Calu3 (cell line): Measurements from ENCODE around the gene LCOR. TPM values are rescaled to one million over a fixed set of nuclear protein-coding genes. Genes with fewer than 3 reads are reported as not detected.

Experiments used
- BruUV-seq: library from RNA; stranded (reverse); fragments of 400-500 nt; replicated peaks from 2 replicates; lab custom pipeline; 2021; lab: Mats Ljungman, UMichigan
- CTCF ChIA-PET: fragments of 300-600 bp; sonication (Branson Sonifier 250); formaldehyde crosslinking; loops from one replicate; lab custom pipeline; 2022; ENCODE audit warnings: antibody characterized with exemption; lab: Charles Lee
- DNase-seq: peaks from one replicate; pipeline ENCODE4 v3.0.0; 2022
- H3K27ac Mint-ChIP-seq: one replicate; pipeline ENCODE4 v1.8.0; 2022; ENCODE audit warnings: mixed read lengths; ENCODE audit not compliant: unreplicated experiment
- H3K27me3 Mint-ChIP-seq: one replicate; pipeline ENCODE4 v1.8.0; 2022; ENCODE audit warnings: mixed read lengths; ENCODE audit not compliant: unreplicated experiment
- H3K36me3 Mint-ChIP-seq: one replicate; pipeline ENCODE4 v1.8.0; 2022; ENCODE audit warnings: mild to moderate bottlenecking, moderate library complexity, mixed read lengths; ENCODE audit not compliant: insufficient read depth, unreplicated experiment
- H3K4me1 Mint-ChIP-seq: one replicate; pipeline ENCODE4 v1.8.0; 2022; ENCODE audit warnings: mild to moderate bottlenecking, low read depth, mixed read lengths; ENCODE audit not compliant: unreplicated experiment
- H3K4me3 Mint-ChIP-seq: one replicate; pipeline ENCODE4 v1.8.0; 2022; ENCODE audit warnings: mild to moderate bottlenecking, low read depth, moderate library complexity, mixed read lengths; ENCODE audit not compliant: unreplicated experiment
- H3K9me3 Mint-ChIP-seq: one replicate; pipeline ENCODE4 v1.8.0; 2022; ENCODE audit warnings: low read depth, mixed read lengths; ENCODE audit not compliant: unreplicated experiment
- intact Hi-C: fragments of 100-400 bp; cut with micrococcal nuclease; formaldehyde crosslinking; loops from one replicate; pipeline ENCODE4 v1.10.0; 2022; ENCODE audit not compliant: unreplicated experiment
- total RNA-seq: library from RNA; stranded (reverse); gene quantifications from 2 replicates; pipeline ENCODE4 v1.2.3, GENCODE V29; 2022
- TF ChIP-seq, protein P1 (sequence below): fragments of 200-600 bp; IDR thresholded peaks from one replicate; pipeline ENCODE4 v1.8.0; 2022; ENCODE audit warnings: antibody characterized with exemption; ENCODE audit not compliant: unreplicated experiment

The LCOR gene
- total RNA-seq, 1 experiment from 2014 or later: 50.1 TPM

DNA sequence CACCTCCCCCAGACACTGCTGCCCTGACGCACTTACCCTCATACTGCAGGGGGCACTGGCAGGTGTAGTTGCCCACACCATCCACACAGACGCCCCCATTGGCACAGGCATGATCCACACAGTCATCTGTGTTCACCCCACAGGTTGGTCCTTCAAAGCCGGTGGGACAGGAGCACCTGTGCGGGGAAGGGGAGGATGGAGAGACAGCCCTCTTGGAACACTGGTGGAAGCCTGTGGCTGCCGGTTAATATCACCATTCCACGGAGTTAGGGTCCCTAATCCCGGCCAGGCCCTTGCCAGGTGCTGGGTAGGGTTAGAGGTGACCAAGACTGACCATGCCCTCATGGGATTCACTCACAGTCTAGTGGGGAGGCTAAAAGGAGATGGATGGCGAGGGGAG lies 181.9 kb downstream of the LCOR start:
- H3K4me1 Mint-ChIP-seq: no peaks in the 10 kb centered on the region
- TF ChIP-seq, protein P1, sequence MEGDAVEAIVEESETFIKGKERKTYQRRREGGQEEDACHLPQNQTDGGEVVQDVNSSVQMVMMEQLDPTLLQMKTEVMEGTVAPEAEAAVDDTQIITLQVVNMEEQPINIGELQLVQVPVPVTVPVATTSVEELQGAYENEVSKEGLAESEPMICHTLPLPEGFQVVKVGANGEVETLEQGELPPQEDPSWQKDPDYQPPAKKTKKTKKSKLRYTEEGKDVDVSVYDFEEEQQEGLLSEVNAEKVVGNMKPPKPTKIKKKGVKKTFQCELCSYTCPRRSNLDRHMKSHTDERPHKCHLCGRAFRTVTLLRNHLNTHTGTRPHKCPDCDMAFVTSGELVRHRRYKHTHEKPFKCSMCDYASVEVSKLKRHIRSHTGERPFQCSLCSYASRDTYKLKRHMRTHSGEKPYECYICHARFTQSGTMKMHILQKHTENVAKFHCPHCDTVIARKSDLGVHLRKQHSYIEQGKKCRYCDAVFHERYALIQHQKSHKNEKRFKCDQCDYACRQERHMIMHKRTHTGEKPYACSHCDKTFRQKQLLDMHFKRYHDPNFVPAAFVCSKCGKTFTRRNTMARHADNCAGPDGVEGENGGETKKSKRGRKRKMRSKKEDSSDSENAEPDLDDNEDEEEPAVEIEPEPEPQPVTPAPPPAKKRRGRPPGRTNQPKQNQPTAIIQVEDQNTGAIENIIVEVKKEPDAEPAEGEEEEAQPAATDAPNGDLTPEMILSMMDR: no peak
- H3K27me3 Mint-ChIP-seq: peaks cover 25% of the 10 kb centered on the region
- H3K9me3 Mint-ChIP-seq: no peaks in the 10 kb centered on the region
- H3K36me3 Mint-ChIP-seq: no peaks in the 10 kb centered on the region
- intact Hi-C loops: no loop called here
- DNase-seq: no peak
- CTCF ChIA-PET: interaction anchor here (1.0 kb wide), 1 partner anchor 10 kb away, joined by 3 read pairs; no protein-coding TSS in a partner anchor
- BruUV-seq: no TSS peak
- no peak overlapping the region for H3K4me3 Mint-ChIP-seq
- no peak overlapping the region for H3K27ac Mint-ChIP-seq

DNA sequence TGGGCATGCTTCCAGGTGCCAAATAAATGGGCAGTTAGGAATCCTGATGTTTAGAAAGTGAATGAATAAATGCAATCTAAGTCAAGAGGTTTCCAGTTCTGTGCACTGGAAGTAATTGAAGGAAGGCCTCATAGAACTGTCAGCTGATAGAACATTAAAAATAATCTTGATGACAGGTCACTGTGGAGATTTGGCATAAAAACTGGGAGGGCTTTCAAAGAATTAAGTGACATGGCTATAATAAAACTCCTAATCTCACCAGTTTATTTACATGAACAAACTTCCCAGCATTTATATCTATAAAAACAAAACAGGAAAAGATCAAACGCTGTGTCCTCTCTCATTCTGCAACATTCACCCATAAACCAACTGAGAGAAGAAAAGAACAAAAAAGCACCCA lies 183.1 kb downstream of the LCOR start:
- CTCF ChIA-PET: no interaction called here
- no TSS peak for BruUV-seq
- no peaks in the 10 kb centered on the region for H3K36me3 Mint-ChIP-seq

DNA sequence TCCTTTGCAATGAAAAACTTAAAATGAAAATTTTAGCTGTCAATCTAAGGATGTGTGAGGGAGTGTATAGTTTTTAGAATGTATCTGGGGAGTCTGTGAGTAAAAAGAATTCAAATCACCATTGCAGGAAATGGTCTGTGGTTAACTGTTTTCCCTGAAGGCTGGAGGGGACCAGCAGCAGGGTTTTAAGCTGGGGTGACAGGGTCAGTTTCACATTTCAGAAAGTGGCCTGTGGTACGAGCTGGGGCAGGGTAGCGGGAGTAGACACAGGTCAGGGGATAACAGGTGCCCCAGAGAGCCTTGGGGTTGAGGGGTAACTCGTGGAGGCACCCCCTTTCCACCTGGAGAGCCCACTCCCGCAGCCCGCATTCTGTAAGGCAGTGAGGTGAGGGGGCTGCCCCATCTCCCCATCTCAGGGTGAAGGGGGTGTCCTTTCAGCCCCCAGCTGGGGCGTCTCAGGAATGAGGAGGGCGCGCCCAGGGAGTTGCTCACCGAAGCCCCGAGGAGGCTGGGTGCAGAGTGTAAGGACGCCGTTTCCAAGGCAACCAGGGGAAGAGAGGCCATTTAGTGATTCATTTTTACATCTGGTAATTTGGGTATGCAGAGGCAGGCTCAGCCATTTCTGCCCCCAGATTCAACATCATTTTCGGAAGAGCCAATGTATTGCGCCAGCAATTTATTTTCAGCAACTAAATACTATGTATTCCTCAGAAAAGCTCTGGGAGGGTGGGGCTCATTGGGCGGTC lies 184.8 kb downstream of the LCOR start:
- DNase-seq: no peak
- TF ChIP-seq, protein P1: no peak
- peaks cover 4% of the 10 kb centered on the region for H3K27me3 Mint-ChIP-seq
- no peaks in the 10 kb centered on the region for H3K36me3 Mint-ChIP-seq
- H3K4me1 Mint-ChIP-seq: no peaks in the 10 kb centered on the region
- H3K9me3 Mint-ChIP-seq: no peaks in the 10 kb centered on the region
- H3K27ac Mint-ChIP-seq: no peak overlapping the region
- CTCF ChIA-PET: interaction anchor here (1.4 kb wide), 1 partner anchor 9 kb away, joined by 5 read pairs; no protein-coding TSS in a partner anchor
- no TSS peak for BruUV-seq
- intact Hi-C loops: no loop called here
- no peak overlapping the region for H3K4me3 Mint-ChIP-seq

More for the DNA sequence above, 183.1 kb downstream of the LCOR start:
- no peak for DNase-seq
- Mint-ChIP-seq H3K27me3 (peaks cover 21% of the 10 kb centered on the region), H3K4me1 (no peaks in the 10 kb centered on the region), H3K27ac (no peak overlapping the region), H3K4me3 (no peak overlapping the region), H3K9me3 (no peaks in the 10 kb centered on the region)
- TF ChIP-seq, protein P1: no peak
- intact Hi-C loops: no loop called here

DNA sequence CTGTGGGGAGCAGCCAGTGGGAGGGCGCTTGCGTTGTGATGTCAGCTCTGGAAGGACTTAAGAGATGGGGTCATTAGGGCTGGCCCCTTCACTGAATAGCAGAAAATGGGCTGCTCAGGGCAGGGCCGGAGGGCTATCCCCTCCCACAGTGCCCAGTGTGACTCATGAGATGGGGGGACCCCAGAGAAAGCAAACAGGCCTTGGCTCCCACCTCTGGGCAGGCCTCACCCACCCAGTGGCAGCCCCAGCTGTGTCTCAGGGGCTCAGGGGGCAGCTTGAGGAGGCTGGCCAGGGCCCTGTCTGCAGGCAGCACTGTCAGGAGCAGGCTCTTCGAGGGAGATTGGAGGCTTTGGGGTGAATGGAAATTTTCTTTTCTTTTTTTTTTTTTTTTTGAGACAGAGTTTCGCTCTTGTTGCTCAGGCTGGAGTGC lies 185.4 kb downstream of the LCOR start:
- no peaks in the 10 kb centered on the region for H3K36me3 Mint-ChIP-seq
- BruUV-seq: no TSS peak
- CTCF ChIA-PET: interaction anchor here (0.9 to 1.4 kb wide), 2 partner anchors 8 to 39 kb away, joined by 3 to 5 read pairs; no protein-coding TSS in a partner anchor
- no peaks in the 10 kb centered on the region for H3K4me1 Mint-ChIP-seq
- no peaks in the 10 kb centered on the region for H3K9me3 Mint-ChIP-seq
- intact Hi-C loops: no loop called here
- no peak for DNase-seq
- no peak overlapping the region for H3K27ac Mint-ChIP-seq
- TF ChIP-seq, protein P1: no peak
- no peaks in the 10 kb centered on the region for H3K27me3 Mint-ChIP-seq
- H3K4me3 Mint-ChIP-seq: no peak overlapping the region
